AG09309 (cell line): ENCODE measurements around the gene TAF11L2.
"Not testable (repeated sequence)": the region's sequence is repeated elsewhere in the genome, so short reads cannot be mapped to it uniquely, and the experiment has no call there.

ENCODE experiments used
- DNase-seq: peaks from one replicate; pipeline ENCODE4 v3.0.0-alpha.2; 2010; ENCODE audit warnings: low read depth
- H3K4me3 ChIP-seq: 2 replicates; pipeline ENCODE4 v1.5.1; 2011; ENCODE audit warnings: mild to moderate bottlenecking, low read depth, low read length, moderate library complexity; ENCODE audit not compliant: control insufficient read depth
- CTCF ChIP-seq: IDR thresholded peaks from 2 replicates; pipeline ENCODE4 v1.5.1; 2011; ENCODE audit warnings: mild to moderate bottlenecking, low read depth, low read length, inconsistent platforms; ENCODE audit not compliant: insufficient read depth, control insufficient read depth; ENCODE audit errors: missing control alignments

The TAF11L2 gene

GRCh38 chr5:17497446-17497845 is 585 bp upstream of the TAF11L2 start:
- TF ChIP-seq CTCF, result no peak
- no peak for DNase-seq
- no peak overlapping the region for H3K4me3 ChIP-seq

- H3K4me3 ChIP-seq, result no peak overlapping the region
- no peak for DNase-seq
- no peak for TF ChIP-seq CTCF
Observed at GRCh38 chr5:17511775-17512325, 13.8 kb downstream of the TAF11L2 start.

- H3K4me3 ChIP-seq, DNase-seq: not testable (repeated sequence)
Observed at GRCh38 chr5:17517526-17517925, 19.5 kb downstream of the TAF11L2 start.

- not testable (repeated sequence) for DNase-seq
Observed at GRCh38 chr5:17518067-17518466, 20.0 kb downstream of the TAF11L2 start, which contains the start of gene TAF11L3. TSS of gene TAF11L3 (plus strand) at chr5:17518367.

GRCh38 chr5:17519508-17519907 is 21.5 kb downstream of the TAF11L2 start:
- H3K4me3 ChIP-seq, DNase-seq: not testable (repeated sequence)

More at GRCh38 chr5:17518067-17518466, 20.0 kb downstream of the TAF11L2 start, which contains the start of gene TAF11L3:
- H3K4me3 ChIP-seq, result not testable (repeated sequence)

GRCh38 chr5:17521501-17521900 is 23.5 kb downstream of the TAF11L2 start, which contains the start of gene TAF11L4:
TSS of gene TAF11L4 (plus strand) at chr5:17521801.
- H3K4me3 ChIP-seq, DNase-seq: not testable (repeated sequence)

GRCh38 chr5:17524935-17525334 is 26.9 kb downstream of the TAF11L2 start, which contains the start of gene TAF11L5:
TSS of gene TAF11L5 (plus strand) at chr5:17525235.
- not testable (repeated sequence) for DNase-seq, H3K4me3 ChIP-seq

- not testable (repeated sequence) for H3K4me3 ChIP-seq, DNase-seq
Observed at GRCh38 chr5:17526504-17526903, 28.5 kb downstream of the TAF11L2 start.

GRCh38 chr5:17528369-17528768 is 30.3 kb downstream of the TAF11L2 start, which contains the start of gene TAF11L6:
TSS of gene TAF11L6 (plus strand) at chr5:17528669.
- not testable (repeated sequence) for H3K4me3 ChIP-seq, DNase-seq
